A673 (cell line): ENCODE results near the gene NGDN. TPM values are rescaled to one million over a fixed set of nuclear protein-coding genes. Genes with fewer than 3 reads are reported as not detected.

Experiments
- BruUV-seq: library from RNA; stranded (reverse); fragments of 400-500 nt; replicated peaks from 2 replicates; lab custom pipeline; 2021; lab: Mats Ljungman, UMichigan
- CTCF ChIA-PET: fragments of 300-600 bp; sonication (Branson Sonifier 250); formaldehyde crosslinking; loops from one replicate; lab custom pipeline; 2022; ENCODE audit warnings: antibody characterized with exemption; lab: Charles Lee
- POLR2A ChIA-PET: fragments of 300-600 bp; sonication (Branson Sonifier 250); formaldehyde crosslinking; loops from one replicate; lab custom pipeline; 2022; ENCODE audit warnings: antibody characterized with exemption; ENCODE audit not compliant: low non-redundant PET; lab: Charles Lee
- DNase-seq: peaks from one replicate; pipeline ENCODE4 v3.0.0-alpha.2; 2015; ENCODE audit warnings: low spot score
- H3K27ac ChIP-seq: fragments of 200-600 bp; sonication (generic); 2 replicates; pipeline ENCODE4 v1.5.1; 2016; ENCODE audit warnings: mixed run types, low read depth, mild to moderate bottlenecking, mixed read lengths, antibody characterized with exemption, low read length; ENCODE audit not compliant: poor library complexity, severe bottlenecking
- H3K27me3 ChIP-seq: fragments of 200-600 bp; sonication (generic); replicated peaks from 2 replicates; pipeline ENCODE4 v1.6.1; 2017; ENCODE audit warnings: mixed run types, low read depth, mild to moderate bottlenecking, mixed read lengths, antibody characterized with exemption, low read length; ENCODE audit not compliant: insufficient read depth, poor library complexity
- H3K36me3 ChIP-seq: fragments of 200-600 bp; sonication (generic); 2 replicates; pipeline ENCODE4 v1.6.1; 2016; ENCODE audit warnings: mixed run types, mild to moderate bottlenecking, mixed read lengths, antibody characterized with exemption, low read length; ENCODE audit not compliant: insufficient read depth, poor library complexity, severe bottlenecking
- H3K4me1 ChIP-seq: fragments of 200-600 bp; sonication (generic); 2 replicates; pipeline ENCODE4 v1.6.1; 2017; ENCODE audit warnings: mixed run types, mild to moderate bottlenecking, mixed read lengths, antibody characterized with exemption, low read length; ENCODE audit not compliant: insufficient read depth, poor library complexity, severe bottlenecking
- H3K4me3 ChIP-seq: fragments of 200-600 bp; sonication (generic); 2 replicates; pipeline ENCODE4 v1.5.1; 2016; ENCODE audit warnings: low read depth, mixed run types, mild to moderate bottlenecking, mixed read lengths, low read length; ENCODE audit not compliant: poor library complexity, severe bottlenecking
- H3K9me3 ChIP-seq: fragments of 200-600 bp; sonication (generic); 2 replicates; pipeline ENCODE4 v1.6.1; 2016; ENCODE audit warnings: mixed run types, low read depth, mild to moderate bottlenecking, mixed read lengths, antibody characterized with exemption, low read length; ENCODE audit not compliant: poor library complexity, severe bottlenecking
- EZH2 ChIP-seq: fragments of 200-600 bp; sonication (generic); IDR thresholded peaks from 2 replicates; pipeline ENCODE4 v1.6.1; 2017; ENCODE audit warnings: borderline replicate concordance, low read depth, mild to moderate bottlenecking, mixed read lengths, antibody characterized with exemption, low read length; ENCODE audit not compliant: poor library complexity, severe bottlenecking
- intact Hi-C: fragments of 100-400 bp; cut with micrococcal nuclease; formaldehyde crosslinking; loops from one replicate; pipeline ENCODE4 v1.10.0; 2022; ENCODE audit not compliant: unreplicated experiment
- total RNA-seq: library from RNA; stranded (reverse); gene quantifications from 2 replicates; pipeline ENCODE4 v1.2.3, GENCODE V29; 2021
- TF ChIP-seq, protein P1 (sequence below): fragments of 300-800, 200-600 bp; sonication (generic); conservative IDR thresholded peaks from 2 replicates; pipeline ENCODE4 v1.5.1; 2017; ENCODE audit warnings: low read depth, mild to moderate bottlenecking, antibody characterized with exemption, low read length, moderate library complexity, mixed read lengths

Gene NGDN
- total RNA-seq, 1 experiment from 2014 or later = 71.2 TPM

DNA sequence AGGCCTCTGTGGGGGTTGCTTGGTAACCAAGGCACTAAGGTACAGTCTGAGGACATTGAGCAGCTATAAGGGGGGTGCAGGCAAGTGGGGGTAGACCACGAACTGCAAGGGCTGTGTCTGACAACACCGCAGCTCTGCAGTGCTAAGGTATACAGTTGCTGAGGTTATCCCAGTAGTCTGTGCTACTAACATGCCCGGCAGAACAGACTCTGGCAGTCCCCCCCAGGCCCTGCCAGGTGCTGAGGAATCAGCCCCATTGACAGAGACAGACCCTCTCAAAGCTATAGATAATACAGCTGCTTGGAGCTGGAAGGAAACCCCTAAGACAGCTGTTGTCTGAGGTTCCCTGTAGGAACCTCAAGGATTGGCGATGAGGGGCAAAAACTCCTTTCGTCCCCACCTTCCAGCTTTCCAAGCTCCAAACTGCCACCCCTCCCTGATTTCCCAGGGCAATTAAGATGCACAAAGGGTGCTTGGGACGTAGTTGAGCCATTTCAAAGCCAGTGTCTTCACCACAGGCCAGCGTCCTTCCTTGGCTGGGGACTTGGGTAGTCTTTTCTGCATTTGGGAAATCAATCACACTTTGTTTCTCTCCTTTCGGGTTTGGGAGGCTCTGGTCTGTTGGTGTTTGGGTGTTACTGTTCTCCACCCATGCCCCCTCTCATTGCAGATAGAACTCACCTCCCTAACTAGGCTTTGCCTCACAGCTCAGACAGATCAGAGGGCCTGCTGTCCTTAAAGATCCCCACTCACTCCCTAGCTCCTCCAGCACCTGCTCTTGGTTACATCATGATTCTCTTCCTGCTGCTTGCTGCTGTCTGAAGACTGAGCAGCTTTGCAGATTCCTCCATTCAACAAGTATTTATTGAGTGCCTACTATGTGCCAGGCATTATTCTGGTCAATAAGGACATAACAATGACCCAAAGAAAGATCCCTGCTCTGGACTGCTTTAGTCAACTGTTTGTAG is 32.1 kb upstream of the NGDN start:
- BruUV-seq = no TSS peak
- no peak overlapping the region for H3K4me3 ChIP-seq
- POLR2A ChIA-PET = no interaction called here
- H3K36me3 ChIP-seq = no peaks in the 10 kb centered on the region
- intact Hi-C loops = no loop called here
- TF ChIP-seq, protein P1, sequence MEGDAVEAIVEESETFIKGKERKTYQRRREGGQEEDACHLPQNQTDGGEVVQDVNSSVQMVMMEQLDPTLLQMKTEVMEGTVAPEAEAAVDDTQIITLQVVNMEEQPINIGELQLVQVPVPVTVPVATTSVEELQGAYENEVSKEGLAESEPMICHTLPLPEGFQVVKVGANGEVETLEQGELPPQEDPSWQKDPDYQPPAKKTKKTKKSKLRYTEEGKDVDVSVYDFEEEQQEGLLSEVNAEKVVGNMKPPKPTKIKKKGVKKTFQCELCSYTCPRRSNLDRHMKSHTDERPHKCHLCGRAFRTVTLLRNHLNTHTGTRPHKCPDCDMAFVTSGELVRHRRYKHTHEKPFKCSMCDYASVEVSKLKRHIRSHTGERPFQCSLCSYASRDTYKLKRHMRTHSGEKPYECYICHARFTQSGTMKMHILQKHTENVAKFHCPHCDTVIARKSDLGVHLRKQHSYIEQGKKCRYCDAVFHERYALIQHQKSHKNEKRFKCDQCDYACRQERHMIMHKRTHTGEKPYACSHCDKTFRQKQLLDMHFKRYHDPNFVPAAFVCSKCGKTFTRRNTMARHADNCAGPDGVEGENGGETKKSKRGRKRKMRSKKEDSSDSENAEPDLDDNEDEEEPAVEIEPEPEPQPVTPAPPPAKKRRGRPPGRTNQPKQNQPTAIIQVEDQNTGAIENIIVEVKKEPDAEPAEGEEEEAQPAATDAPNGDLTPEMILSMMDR = no peak
- TF ChIP-seq EZH2 = no peak
- CTCF ChIA-PET = no interaction called here
- H3K27ac ChIP-seq = no peak overlapping the region
- no peaks in the 10 kb centered on the region for H3K27me3 ChIP-seq
- no peaks in the 10 kb centered on the region for H3K4me1 ChIP-seq
- no peaks in the 10 kb centered on the region for H3K9me3 ChIP-seq
- no peak for DNase-seq

- H3K27ac ChIP-seq = no peak overlapping the region
- H3K9me3 ChIP-seq = no peaks in the 10 kb centered on the region
- no peaks in the 10 kb centered on the region for H3K36me3 ChIP-seq
- no peak for TF ChIP-seq EZH2
- TF ChIP-seq, protein P1 = no peak
- no peak for DNase-seq
- no peak overlapping the region for H3K4me3 ChIP-seq
- H3K4me1 ChIP-seq = no peaks in the 10 kb centered on the region
- CTCF ChIA-PET = interaction anchor here (0.9 kb wide), 1 partner anchor 86 kb away, joined by 3 read pairs; the partner anchor contains the start of gene SLC22A17
- H3K27me3 ChIP-seq = no peaks in the 10 kb centered on the region
- POLR2A ChIA-PET = no interaction called here
- intact Hi-C loops = no loop called here
- BruUV-seq = no TSS peak
Observed at GRCh38 chr14:23438101-23438971, 31.2 kb upstream of the NGDN start.

DNA sequence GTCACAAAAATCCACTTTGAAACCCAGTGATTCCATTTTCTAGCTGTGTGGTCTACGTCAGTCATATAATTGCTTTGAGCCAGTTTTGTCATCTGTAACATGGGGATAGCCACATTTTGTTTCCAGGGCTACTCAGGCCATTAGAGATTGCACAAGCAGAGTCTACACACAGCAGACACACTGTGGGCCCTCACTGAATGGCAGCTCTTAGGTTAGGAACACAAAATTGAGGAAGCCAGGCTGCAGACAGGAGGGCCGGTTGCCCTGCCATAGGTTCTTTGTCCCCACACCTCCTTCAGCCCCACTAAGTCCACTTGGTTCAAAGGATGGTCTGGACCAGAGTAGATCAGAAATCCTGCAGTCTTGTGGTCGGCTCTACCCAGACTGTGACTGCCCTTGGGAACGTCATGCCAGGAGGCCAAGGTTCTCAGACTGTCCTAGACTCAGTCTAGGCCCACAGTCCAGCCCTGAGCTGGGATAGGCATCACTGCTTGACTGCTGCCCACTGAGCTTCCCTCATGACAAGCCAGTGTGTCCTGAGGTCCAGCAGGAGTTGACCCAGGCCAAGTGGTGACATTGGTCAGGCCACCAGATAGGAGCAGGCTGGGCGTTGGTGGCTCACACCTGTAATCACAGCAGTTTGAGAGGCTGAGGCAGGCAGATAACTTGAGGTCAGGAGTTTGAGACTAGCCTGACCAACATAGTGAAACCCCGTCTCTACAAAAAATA is 30.2 kb upstream of the NGDN start:
- Histone ChIP-seq H3K4me3 (no peak overlapping the region), H3K9me3 (no peaks in the 10 kb centered on the region), H3K27me3 (no peaks in the 10 kb centered on the region), H3K4me1 (no peaks in the 10 kb centered on the region), H3K27ac (no peak overlapping the region), H3K36me3 (no peaks in the 10 kb centered on the region)
- CTCF ChIA-PET = interaction anchor here (0.9 kb wide), 1 partner anchor 87 kb away, joined by 3 read pairs; the partner anchor contains the start of gene SLC22A17
- intact Hi-C loops = no loop called here
- POLR2A ChIA-PET = no interaction called here
- TF ChIP-seq EZH2 = no peak
- TF ChIP-seq, protein P1 = no peak
- no TSS peak for BruUV-seq
- DNase-seq = no peak
